Measurements from ENCODE around the gene SLC22A31. TPM values are rescaled to one million over a fixed set of nuclear protein-coding genes. Genes with fewer than 3 reads are reported as not detected.

The SLC22A31 gene
- total RNA-seq, 2 donors from 2014 or later = 0.75 TPM; not detected in 1

DNA sequence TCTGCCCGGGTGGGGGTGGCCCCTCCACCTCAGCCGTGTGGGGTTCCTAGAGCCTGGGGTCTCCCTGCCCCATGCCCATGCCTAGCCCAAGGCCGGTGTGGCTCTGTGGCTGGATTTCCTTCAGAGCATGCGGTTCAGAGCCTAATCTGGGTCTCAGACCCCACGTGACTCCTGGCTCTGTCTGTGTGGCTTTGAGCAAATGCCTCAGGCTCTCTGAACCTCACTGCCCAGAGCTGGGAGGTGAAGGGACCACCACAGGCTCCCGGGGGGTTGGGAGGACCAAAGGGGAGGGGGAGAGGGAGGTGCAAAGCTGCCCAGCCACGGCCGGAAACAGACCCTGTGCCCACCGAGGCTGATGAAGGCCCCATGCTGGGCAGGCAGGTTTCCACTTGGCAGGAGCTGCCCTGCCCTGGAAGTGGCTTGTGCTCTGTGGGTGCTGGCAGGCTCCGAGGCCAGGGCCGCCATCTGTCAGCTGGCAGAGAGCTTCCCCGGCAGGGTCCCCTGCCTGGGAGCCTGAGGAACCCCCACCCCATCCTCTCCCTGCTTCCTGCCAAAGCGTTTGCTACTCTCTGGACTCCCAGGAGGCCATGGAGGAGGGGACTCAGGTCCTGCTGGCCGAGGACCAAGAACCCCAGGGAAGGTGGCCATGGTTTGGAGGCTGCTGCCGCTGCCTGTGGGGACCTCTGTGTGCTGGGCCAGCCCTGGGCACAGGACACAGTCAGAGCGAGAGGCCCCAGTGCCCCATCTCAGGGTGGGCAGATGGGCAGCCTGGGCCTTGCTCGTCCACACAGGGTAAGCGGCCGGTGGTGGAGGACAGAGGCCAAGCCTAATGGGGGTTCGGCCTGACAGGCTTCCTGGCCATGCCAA lies 24.8 kb downstream of the SLC22A31 start:
- DNase-seq (ENCODE audit: low spot score) = no peak
- peaks cover 0 to 15% of the 10 kb centered on the region in 2 donors for H3K4me1 ChIP-seq
- H3K27me3 ChIP-seq = no peaks in the 10 kb centered on the region
- H3K9me3 ChIP-seq = no peaks in the 10 kb centered on the region
- no peaks in the 10 kb centered on the region for H3K36me3 ChIP-seq
- H3K4me3 ChIP-seq = no peak overlapping the region
- TF ChIP-seq, protein P1, sequence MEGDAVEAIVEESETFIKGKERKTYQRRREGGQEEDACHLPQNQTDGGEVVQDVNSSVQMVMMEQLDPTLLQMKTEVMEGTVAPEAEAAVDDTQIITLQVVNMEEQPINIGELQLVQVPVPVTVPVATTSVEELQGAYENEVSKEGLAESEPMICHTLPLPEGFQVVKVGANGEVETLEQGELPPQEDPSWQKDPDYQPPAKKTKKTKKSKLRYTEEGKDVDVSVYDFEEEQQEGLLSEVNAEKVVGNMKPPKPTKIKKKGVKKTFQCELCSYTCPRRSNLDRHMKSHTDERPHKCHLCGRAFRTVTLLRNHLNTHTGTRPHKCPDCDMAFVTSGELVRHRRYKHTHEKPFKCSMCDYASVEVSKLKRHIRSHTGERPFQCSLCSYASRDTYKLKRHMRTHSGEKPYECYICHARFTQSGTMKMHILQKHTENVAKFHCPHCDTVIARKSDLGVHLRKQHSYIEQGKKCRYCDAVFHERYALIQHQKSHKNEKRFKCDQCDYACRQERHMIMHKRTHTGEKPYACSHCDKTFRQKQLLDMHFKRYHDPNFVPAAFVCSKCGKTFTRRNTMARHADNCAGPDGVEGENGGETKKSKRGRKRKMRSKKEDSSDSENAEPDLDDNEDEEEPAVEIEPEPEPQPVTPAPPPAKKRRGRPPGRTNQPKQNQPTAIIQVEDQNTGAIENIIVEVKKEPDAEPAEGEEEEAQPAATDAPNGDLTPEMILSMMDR (IDR thresholded peaks at IDR 0.05) = no peak
- no peak overlapping the region for H3K27ac ChIP-seq

DNA sequence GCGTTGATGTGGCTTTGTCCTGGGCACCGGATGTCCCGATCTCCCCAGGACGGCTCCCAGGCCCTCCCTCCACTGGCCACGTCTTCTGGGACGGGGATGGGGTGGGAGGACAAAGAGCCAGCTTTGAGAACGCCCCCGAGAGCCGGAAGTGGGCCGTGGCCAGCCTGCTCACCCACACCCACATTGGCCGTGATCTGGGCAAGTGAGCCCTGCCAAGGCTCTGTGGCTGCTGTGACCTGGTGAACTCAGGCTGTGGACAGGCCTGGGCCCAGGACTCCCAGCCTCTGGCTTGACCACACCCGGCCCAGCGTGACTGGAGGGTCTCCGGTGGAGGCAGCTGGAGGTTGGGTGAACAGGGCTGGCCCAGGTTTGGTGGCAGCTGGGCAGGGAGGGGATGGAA lies 25.5 kb downstream of the SLC22A31 start:
- Histone ChIP-seq H3K36me3 (no peaks in the 10 kb centered on the region), H3K4me3 (no peak overlapping the region), H3K9me3 (no peaks in the 10 kb centered on the region), H3K4me1 (peaks cover 0 to 18% of the 10 kb centered on the region in 2 donors), H3K27ac (no peak overlapping the region), H3K27me3 (peaks cover 0 to under 1% of the 10 kb centered on the region in 2 donors)
- no peak for DNase-seq (ENCODE audit: low spot score)
- TF ChIP-seq, protein P1 (IDR thresholded peaks at IDR 0.05) = no peak

DNA sequence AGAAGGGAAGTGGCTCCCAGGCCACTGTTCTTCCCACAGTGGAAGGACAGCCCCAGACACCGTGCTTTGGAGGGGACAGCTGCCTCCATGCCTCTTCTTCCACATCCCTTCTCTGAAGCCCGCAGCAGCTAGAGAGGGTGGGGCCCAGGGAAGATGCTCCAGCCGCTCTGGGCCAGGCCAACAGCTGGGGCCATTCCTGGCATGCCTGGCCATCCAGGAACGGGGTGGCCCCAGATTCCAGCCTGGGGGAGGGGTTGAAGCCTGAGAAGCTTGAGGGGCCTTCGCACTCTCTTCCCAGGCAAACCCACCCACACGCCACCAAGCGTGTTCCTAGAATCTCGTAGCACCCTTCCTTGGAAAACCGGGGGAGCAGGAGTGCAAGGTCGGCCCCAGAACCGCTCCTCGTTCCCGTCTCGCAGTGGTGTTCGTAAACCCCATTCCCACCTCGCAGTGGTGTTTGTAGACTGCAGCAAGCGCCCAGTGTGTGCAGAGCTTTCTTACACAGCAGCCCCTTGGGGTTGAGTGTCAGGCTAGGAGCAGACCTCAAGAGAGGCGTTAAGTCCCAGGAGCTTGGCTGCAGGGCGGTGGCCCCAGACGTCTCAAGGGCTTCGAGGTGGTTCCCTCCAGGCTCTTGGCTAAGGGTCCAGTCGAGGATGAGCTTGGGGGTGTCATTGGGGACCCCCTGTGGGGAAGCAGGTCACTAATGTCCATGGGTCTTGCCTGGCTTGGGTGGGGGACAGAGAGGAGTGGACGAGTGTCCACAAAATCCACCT lies 26.1 kb downstream of the SLC22A31 start:
- Histone ChIP-seq H3K4me1 (peaks cover 0 to 18% of the 10 kb centered on the region in 2 donors), H3K36me3 (no peaks in the 10 kb centered on the region), H3K4me3 (no peak overlapping the region)

DNA sequence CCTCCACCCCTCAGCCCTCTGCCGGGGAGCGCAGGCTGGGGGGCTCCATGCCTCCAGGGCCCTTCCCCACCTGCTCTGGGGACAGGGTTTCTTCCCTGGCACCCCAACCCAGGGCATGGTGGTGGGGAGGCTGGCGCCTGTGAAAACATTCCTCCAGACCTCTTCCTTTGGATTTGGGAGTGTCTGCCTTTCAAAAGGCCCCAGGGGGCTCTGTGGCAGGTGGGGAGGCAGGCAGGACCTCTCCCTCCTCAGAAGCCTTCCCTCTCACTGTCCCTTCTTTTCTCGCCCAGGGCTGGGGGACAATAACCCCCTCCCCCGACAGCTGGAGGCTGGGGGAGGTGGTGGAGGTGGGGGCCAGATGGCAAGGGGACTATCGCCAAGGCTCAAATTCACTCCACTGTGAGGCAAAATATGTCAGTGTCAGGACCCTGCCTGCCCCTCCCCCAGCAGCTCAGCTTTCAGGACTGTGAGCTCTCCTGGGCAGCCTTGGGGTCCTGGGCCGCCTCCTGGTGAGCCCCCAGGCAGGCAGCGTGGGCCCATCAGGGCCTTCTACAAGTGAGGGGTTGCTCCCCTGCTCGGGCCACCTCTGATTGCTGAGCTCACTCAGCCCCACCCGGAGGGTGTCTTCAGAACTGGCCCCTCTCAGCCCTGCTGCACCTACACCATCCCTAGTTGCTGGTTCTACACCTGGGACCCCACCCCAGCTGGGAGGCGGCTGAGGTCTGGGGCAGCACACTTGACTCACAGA lies 27.0 kb downstream of the SLC22A31 start:
- Histone ChIP-seq H3K36me3 (no peaks in the 10 kb centered on the region), H3K27ac (no peak overlapping the region), H3K4me3 (no peak overlapping the region), H3K4me1 (peaks cover 0 to 18% of the 10 kb centered on the region in 2 donors), H3K9me3 (no peaks in the 10 kb centered on the region), H3K27me3 (peaks cover 0 to 3% of the 10 kb centered on the region in 2 donors)
- DNase-seq (ENCODE audit: low spot score) = no peak
- TF ChIP-seq, protein P1 (IDR thresholded peaks at IDR 0.05) = no peak

More for the DNA sequence above, 26.1 kb downstream of the SLC22A31 start:
- H3K9me3 ChIP-seq = no peaks in the 10 kb centered on the region
- H3K27me3 ChIP-seq = peaks cover 0 to 3% of the 10 kb centered on the region in 2 donors
- no peak for DNase-seq (ENCODE audit: low spot score)
- TF ChIP-seq, protein P1 (IDR thresholded peaks at IDR 0.05) = no peak
- no peak overlapping the region for H3K27ac ChIP-seq

DNA sequence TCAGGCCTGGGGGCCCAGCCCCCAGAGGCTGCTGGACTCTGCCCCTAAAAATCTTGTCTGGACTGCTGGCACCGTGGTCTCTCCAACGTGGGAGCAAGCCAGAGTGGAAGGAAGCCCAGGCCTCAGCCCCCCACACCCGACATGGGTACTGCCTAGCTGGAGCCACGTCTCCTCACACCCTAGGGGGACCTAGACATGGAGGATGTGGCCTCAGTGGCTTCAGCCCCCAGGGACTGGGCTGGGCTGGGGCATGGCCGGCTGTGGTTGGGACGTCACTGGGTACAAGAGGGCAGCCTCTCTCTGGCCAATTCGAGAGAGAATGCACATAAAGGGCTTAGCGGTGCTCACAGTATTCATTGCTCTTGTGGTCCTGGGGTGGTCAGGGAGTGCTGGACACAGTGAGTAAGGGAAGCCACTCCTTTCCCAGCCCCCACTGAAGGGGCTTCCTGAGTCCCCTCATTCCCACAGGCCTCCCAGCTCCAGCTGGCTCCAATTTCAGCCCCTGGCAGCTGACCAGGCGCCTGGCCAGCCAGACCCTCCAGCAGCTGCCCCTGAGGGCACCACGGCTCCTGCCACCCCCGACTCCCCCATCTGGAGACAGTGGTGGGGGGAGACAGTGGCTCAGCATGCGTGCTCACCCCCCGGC lies 27.7 kb downstream of the SLC22A31 start:
- Histone ChIP-seq H3K27ac (no peak overlapping the region), H3K9me3 (no peaks in the 10 kb centered on the region), H3K4me1 (peaks cover 0 to 19% of the 10 kb centered on the region in 2 donors), H3K36me3 (no peaks in the 10 kb centered on the region), H3K27me3 (peaks cover 0 to 3% of the 10 kb centered on the region in 2 donors), H3K4me3 (no peak overlapping the region)
- TF ChIP-seq, protein P1 (IDR thresholded peaks at IDR 0.05) = no peak
- DNase-seq (ENCODE audit: low spot score) = no peak

All from right atrium auricular region (tissue), 2 donors.